Measurements from ENCODE around the gene YIF1B.

The YIF1B gene

GRCh38 chr19:38304352-38304865, 11.3 kb downstream of the YIF1B start:
- DNase-seq (ENCODE audit: low spot score), result no peak

GRCh38 chr19:38303517-38304351, 12.0 kb downstream of the YIF1B start, which contains the start of gene C19orf33:
TSS of gene C19orf33 (plus strand) at chr19:38304251. CDS start at chr19:38304262, 11 bp downstream.
- DNase-seq (ENCODE audit: low spot score), result no peak

DNA sequence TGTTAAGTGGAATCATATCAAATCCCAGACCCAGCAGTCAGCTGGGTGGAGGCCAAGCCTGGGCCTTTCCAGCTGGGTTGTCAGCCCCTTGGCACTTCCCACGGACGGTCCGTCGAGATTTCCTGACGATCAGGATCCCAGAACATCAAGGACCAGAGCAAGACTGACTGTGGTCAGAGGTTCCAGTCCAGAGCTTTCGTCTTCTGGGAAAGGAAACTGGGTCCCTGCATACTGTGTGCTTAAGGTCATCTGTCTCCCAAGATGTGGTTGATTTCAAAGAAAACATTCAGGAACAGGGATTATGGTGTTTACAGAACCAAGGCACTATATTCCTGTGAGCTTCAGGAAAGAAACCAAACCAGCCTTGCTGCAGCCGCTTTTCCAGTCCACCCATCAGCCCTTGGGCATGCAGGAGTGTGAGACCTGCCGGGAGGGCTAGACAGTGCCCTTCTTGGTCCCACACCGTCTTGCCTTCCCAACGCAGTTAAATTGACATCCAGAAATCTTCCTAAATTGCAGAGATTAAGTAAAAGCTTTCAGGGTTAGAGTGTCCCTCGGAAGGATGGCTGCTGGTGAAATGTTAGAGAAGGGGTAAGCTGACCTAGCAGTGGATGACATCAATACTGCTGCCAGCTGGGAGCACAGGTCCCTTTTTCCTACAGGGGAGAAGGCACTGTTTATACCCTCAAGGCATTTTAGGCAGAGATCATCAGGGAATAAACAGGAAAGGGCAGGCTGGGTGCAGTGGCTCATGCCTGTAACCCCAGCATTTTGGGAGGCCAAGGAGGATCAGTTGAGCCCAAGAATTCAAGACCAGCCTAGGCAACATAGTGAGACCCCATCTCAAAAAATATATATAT, 16.7 kb downstream of the YIF1B start:
- DNase-seq (ENCODE audit: low spot score), result no peak

GRCh38 chr19:38294090-38294489, 21.7 kb downstream of the YIF1B start:
- DNase-seq (ENCODE audit: low spot score), result no peak

DNA sequence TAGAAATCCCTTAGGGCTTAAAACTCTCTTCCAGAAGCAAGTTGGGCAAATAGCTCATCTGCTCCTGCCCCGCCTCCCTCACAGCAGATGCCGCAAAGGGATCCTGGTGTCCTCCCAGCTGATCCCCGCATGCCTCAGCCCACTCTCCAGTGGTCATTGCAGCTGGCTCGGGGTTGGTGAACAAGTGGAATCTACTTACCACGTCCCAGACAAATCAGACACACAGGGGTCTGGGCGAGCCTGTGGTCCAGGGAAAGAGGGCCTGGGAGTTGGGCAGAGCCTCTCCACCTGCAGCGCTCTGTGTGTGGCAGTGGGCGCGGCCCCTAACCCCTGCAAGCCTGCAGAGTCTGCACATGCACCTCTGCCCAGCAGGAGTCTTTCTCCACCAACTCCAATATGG, 22.5 kb downstream of the YIF1B start:
- DNase-seq (ENCODE audit: low spot score), result no peak

DNA sequence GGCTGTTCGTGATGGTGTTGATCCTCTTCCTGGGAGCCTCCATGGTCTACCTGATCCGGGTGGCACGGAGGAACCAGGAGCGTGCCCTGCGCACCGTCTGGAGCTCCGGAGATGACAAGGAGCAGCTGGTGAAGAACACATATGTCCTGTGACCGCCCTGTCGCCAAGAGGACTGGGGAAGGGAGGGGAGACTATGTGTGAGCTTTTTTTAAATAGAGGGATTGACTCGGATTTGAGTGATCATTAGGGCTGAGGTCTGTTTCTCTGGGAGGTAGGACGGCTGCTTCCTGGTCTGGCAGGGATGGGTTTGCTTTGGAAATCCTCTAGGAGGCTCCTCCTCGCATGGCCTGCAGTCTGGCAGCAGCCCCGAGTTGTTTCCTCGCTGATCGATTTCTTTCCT, 23.9 kb downstream of the YIF1B start:
- no peak for DNase-seq (ENCODE audit: low spot score)

DNA sequence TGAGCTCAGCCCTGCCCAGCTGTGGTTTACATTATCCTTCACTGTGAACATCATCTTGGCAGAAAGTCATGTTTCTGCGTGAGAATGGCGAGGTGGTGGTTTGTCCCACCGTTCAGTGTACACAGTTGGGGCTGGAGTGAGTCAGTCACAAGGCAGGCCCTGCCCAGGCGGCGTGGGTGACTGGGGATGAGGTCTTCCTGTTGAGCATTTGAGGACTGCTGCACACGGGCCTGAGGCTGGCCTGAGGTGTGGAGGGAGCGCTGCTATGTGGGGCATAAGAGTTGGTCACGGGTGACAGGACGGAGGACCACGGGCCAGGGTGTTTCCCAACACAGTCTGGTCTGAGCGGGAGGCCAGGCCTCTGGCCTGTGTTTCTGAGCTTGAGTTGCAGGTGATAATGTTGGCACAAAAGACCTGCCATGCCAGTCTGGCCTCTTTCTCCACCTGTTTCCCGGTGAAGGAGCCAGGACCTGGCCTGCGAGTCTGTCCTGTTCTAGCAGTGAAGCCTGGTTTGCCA, 25.1 kb downstream of the YIF1B start:
- no peak for DNase-seq (ENCODE audit: low spot score)

DNA sequence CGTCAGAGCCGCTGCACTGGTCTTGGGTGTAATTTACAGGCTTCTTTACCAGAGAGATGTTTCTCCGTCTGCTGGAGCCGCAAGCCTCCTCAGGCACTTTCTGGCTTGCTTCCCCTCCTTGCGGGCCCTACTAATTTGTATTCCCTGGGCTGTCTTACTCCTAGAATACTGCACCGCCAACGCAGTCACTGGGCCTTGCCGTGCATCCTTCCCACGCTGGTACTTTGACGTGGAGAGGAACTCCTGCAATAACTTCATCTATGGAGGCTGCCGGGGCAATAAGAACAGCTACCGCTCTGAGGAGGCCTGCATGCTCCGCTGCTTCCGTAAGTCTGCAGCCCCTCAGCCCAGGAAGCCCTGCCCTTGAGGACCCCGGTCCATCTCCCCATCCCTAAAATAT, 25.8 kb downstream of the YIF1B start:
- DNase-seq (ENCODE audit: low spot score), result no peak

DNA sequence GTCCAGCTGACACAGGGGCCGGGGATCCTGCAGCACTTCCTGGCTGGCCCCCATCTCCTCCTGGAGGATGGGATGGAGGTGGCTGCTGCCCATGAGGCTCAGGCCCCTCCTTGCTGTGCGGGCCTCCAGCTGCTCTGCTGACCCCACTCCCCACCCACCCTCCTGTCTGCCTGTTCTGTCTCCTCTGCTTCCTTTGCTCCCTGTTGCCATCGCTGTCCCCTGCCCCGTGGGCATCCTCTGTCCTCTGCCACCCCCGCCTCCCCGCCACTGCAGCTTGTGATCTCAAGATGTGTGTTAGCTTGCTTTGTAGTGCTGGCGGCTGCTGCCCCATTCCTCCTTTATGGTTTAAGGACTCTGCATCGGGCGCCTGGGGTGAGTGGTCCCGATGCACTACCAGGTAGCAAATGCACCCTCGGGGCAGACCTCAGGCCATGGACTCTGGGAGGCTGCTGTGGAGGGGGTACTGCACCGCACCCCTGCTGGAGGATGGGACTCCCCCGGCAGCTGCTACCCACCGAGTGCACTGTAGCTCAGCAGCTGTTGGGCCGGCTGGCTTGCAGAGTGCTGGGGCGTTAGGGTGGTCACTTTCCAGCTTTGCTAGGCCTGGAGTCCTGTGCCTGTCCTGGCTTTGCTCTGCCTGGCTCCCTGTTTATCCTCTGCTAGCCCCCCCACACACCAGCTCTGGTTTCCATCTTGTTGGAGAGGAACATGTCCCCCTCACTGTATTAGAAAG, 27.5 kb downstream of the YIF1B start:
- no peak for DNase-seq (ENCODE audit: low spot score)

DNA sequence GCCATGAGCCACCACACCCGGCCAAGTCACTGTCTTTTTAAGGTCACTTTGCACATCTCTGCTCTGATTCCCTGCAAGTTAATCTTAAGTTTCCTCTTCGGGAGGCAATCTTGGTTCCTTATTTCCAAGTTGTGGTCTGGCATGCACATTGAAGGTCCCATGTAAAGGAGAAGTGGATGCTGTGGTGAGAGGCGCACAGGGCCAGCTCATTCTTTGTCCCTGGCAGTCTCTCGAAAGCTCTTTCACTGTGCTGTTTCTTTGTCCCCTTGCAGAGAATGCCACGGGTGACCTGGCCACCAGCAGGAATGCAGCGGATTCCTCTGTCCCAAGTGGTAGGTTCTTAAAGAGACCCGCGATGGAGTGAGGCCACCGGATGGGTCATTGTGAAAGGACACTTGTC, 28.1 kb downstream of the YIF1B start:
- DNase-seq (ENCODE audit: low spot score), result no peak

DNA sequence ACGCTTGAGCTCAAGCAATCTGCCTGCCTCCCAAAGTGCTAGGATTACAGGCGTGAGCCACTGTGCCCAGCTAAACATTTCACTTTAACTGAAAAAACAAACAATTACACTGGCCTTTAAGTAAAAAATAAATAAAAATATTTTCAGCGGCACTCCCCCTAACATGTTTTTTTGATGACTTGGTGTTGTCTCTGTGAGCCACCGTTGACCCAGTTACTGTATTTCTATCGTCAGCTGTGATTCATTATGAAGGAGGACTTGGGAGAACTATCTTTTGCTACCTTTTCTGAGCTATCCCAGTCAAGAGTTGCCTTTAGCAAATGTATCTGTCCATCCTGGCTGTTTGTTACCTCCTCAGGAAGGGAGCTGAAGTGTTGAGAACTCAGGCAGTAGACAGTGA, 30.2 kb downstream of the YIF1B start:
- no peak for DNase-seq (ENCODE audit: low spot score)

DNA sequence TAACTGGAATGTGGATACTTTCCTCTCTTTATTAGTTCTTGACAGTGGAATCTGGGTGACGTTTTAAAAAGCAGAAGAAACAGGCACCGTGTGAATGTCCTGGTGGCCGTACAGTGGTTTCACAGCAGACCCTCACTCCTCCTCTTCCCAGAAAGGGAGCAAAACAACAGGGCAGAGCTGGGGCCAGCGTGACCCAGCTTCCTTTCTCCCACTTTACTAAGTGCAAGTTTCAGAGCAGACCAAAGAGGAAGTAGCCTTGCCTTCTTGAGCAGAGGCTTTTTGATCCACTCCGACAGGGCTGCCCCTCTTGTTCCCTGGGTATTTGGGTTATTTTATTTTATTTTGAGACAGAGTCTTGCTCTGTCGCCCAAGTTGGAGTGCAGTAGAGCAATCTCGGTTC, 31.3 kb downstream of the YIF1B start:
- DNase-seq (ENCODE audit: low spot score), result peak; percentile 41

DNA sequence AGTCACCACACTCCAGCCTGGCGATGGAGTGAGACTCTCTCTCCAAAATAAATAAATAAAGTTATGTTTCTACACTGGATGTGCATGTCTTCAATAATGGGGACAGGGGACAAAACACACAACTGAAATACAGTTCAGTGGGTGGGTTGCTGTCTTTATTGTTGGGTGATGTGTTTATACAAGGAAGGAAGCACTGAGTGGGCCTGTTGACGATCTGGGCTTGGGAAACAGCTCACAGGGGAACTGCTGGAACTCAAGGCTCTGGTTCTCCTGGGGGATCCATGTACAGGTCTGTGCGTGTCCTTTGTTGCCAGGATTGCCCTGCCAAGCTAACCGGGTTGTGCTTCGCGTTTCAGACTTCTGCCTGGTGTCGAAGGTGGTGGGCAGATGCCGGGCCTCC, 32.5 kb downstream of the YIF1B start:
- no peak for DNase-seq (ENCODE audit: low spot score)

GRCh38 chr19:38281811-38282566, 33.8 kb downstream of the YIF1B start:
- no peak for DNase-seq (ENCODE audit: low spot score)

DNA sequence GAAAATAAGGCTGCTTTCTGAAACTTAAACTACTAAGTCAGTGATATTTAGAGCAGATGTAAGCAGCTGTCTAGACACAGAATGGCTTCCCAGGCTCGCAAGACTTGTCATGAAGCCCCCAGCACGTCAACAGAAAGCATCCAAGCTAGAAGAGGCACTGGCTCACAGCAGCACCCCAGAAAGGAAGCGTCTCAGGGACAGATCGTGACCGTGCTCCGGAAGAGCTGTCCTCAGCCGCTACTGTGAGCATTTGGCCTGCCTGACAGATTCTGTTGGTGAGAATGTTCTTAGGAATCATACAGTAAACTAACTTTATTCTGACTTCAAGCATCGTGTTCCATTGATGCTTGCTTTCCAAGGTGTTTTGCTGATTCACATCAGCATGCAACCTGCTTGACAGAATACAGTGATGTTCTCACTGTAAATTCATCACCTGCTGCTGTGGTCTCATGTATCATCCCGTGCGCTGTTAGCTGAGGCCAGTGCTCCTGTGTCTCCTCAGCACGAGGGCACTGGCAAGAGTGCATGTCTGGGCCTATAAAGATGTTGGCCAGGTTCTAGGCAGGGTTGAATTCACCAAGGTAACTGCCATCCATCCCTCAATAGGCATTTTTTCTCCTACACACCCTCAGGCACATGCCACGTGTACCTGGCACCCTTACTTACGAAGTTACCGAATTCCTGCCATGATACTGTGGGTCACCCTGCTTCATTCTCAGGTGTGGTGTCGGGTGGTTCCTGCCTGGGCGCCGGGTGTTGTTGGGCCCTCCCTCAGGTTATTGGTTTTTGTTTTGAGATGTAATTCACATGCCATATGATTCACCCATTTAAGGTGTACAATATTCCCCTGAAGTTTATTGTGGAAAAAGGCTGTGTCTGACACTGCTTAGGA, 35.5 kb downstream of the YIF1B start:
- DNase-seq (ENCODE audit: low spot score), result no peak

- no peak for DNase-seq (ENCODE audit: low spot score)
These were observed 37.0 kb downstream of the YIF1B start for GRCh38 chr19:38278751-38279150.

DNA sequence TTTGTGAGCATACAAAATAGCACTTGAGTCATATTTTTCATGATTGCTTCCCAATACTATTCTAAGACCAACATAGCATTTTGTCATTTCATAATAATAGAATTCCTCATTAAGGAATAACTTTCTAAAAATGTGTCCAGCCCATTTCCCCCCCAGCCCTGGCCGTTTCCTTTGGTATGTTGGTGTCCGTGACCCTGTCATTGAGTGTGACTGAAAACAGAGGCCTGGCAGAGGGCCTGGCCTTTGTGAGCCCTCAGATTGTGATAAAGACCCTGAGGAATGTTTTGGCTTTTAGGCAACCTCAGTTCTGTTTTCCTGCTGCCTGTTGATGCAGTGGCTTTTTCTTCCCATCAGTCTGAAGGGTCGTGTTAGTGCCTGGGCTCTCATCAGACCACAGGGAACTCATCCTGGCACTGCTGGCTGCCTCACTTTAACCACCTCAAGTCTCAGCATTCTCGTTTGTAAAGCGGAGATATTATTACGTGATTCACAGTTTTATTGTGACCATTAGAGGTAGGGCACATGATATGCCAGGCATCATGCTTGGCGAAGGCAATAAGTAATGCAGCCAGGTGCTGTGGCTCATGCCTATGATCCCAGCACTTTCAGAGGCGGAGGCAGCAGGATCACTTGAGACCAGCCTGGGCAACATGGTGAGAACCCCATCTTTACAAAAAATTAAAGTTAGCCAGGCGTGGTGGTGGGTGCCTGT, 37.6 kb downstream of the YIF1B start:
- no peak for DNase-seq (ENCODE audit: low spot score)

- DNase-seq (ENCODE audit: low spot score), result no peak
These were observed 38.2 kb downstream of the YIF1B start for GRCh38 chr19:38277549-38277948.

GRCh38 chr19:38276942-38277517, 38.7 kb downstream of the YIF1B start:
- DNase-seq (ENCODE audit: low spot score), result no peak
